ENCODE data around the gene CYP3A5. TPM values are rescaled to one million over a fixed set of nuclear protein-coding genes. Genes with fewer than 3 reads are reported as not detected.
"Not testable (repeated sequence)": the region's sequence is repeated elsewhere in the genome, so short reads cannot be mapped to it uniquely, and the experiment has no call there.

The CYP3A5 gene
- 10 to 100 TPM; 16.1 to 51.2 TPM for polyA plus RNA-seq

GRCh38 chr7:99679400-99680191 lies at the start of gene CYP3A5:
TSS of gene CYP3A5 (minus strand) at chr7:99679996. CDS start at chr7:99679896, 100 bp downstream.
- Histone ChIP-seq H3K27me3 (ENCODE audit: control insufficient read depth in 1 of 2, insufficient read depth in 2 of 2, low read length in 2 of 2) (no peaks in the 10 kb centered on the region), H3K9me3 (ENCODE audit: control insufficient read depth in 2 of 2, insufficient read depth in 1 of 2, low read depth in 1 of 2, low read length in 1 of 2) (no peaks in the 10 kb centered on the region), H3K36me3 (ENCODE audit: control insufficient read depth in 2 of 2, insufficient read depth in 2 of 2, low read length in 1 of 2) (no peaks in the 10 kb centered on the region), H3K4me3 (ENCODE audit: low read depth in 1 of 2, low read length in 2 of 2) (peak within 1 kb of the TSS; percentile 48 to 51), H3K4me1 (ENCODE audit: control insufficient read depth in 2 of 2, insufficient read depth in 2 of 2, low read length in 1 of 2) (peaks cover 0 to 3% of the 10 kb centered on the region in 2 donors), H3K27ac (ENCODE audit: low read depth in 2 of 2, low read length in 1 of 2) (peak within 1 kb of the TSS; percentile 67 to 92)
- 47 to 50% methylated on average over 10 of the region's 10 CpGs for WGBS, 2 donors

- H3K36me3 ChIP-seq (ENCODE audit: control insufficient read depth in 2 of 2, insufficient read depth in 2 of 2, low read length in 1 of 2) = no peaks in the 10 kb centered on the region
- H3K4me3 ChIP-seq (ENCODE audit: low read depth in 1 of 2, low read length in 2 of 2) = no peak overlapping the region
- WGBS, 2 donors = 57 to 72% methylated on average over 2 of the region's 2 CpGs
- H3K27me3 ChIP-seq (ENCODE audit: control insufficient read depth in 1 of 2, insufficient read depth in 2 of 2, low read length in 2 of 2) = no peaks in the 10 kb centered on the region
- no peaks in the 10 kb centered on the region for H3K9me3 ChIP-seq (ENCODE audit: control insufficient read depth in 2 of 2, insufficient read depth in 1 of 2, low read depth in 1 of 2, low read length in 1 of 2)
- H3K4me1 ChIP-seq (ENCODE audit: control insufficient read depth in 2 of 2, insufficient read depth in 2 of 2, low read length in 1 of 2) = peaks cover 0 to 3% of the 10 kb centered on the region in 2 donors
- peak overlapping the region; percentile 58 to 66 for H3K27ac ChIP-seq (ENCODE audit: low read depth in 2 of 2, low read length in 1 of 2)
These were observed 48.8 kb upstream of the CYP3A5 start for GRCh38 chr7:99728615-99729014.

- not testable (repeated sequence) for H3K9me3 ChIP-seq (ENCODE audit: control insufficient read depth in 2 of 2, insufficient read depth in 1 of 2, low read depth in 1 of 2, low read length in 1 of 2); H3K4me3 ChIP-seq (ENCODE audit: low read depth in 1 of 2, low read length in 2 of 2); H3K27me3 ChIP-seq (ENCODE audit: control insufficient read depth in 1 of 2, insufficient read depth in 2 of 2, low read length in 2 of 2); H3K36me3 ChIP-seq (ENCODE audit: control insufficient read depth in 2 of 2, insufficient read depth in 2 of 2, low read length in 1 of 2); H3K4me1 ChIP-seq (ENCODE audit: control insufficient read depth in 2 of 2, insufficient read depth in 2 of 2, low read length in 1 of 2); H3K27ac ChIP-seq (ENCODE audit: low read depth in 2 of 2, low read length in 1 of 2)
- WGBS, 2 donors = 91 to 93% methylated on average over 6 of the region's 6 CpGs
These were observed 43.4 kb upstream of the CYP3A5 start for GRCh38 chr7:99723201-99723600.

GRCh38 chr7:99720800-99721595 lies 41.2 kb upstream of the CYP3A5 start:
- 62 to 73% methylated on average over 5 of the region's 5 CpGs for WGBS, 2 donors
- Histone ChIP-seq H3K4me3 (ENCODE audit: low read depth in 1 of 2, low read length in 2 of 2) (no peak overlapping the region), H3K27me3 (ENCODE audit: control insufficient read depth in 1 of 2, insufficient read depth in 2 of 2, low read length in 2 of 2) (no peaks in the 10 kb centered on the region), H3K36me3 (ENCODE audit: control insufficient read depth in 2 of 2, insufficient read depth in 2 of 2, low read length in 1 of 2) (no peaks in the 10 kb centered on the region), H3K9me3 (ENCODE audit: control insufficient read depth in 2 of 2, insufficient read depth in 1 of 2, low read depth in 1 of 2, low read length in 1 of 2) (no peaks in the 10 kb centered on the region), H3K4me1 (ENCODE audit: control insufficient read depth in 2 of 2, insufficient read depth in 2 of 2, low read length in 1 of 2) (no peaks in the 10 kb centered on the region), H3K27ac (ENCODE audit: low read depth in 2 of 2, low read length in 1 of 2) (no peak overlapping the region)

- Histone ChIP-seq H3K9me3 (ENCODE audit: control insufficient read depth in 2 of 2, insufficient read depth in 1 of 2, low read depth in 1 of 2, low read length in 1 of 2) (no peaks in the 10 kb centered on the region), H3K27ac (ENCODE audit: low read depth in 2 of 2, low read length in 1 of 2) (no peak overlapping the region), H3K27me3 (ENCODE audit: control insufficient read depth in 1 of 2, insufficient read depth in 2 of 2, low read length in 2 of 2) (no peaks in the 10 kb centered on the region), H3K36me3 (ENCODE audit: control insufficient read depth in 2 of 2, insufficient read depth in 2 of 2, low read length in 1 of 2) (no peaks in the 10 kb centered on the region), H3K4me1 (ENCODE audit: control insufficient read depth in 2 of 2, insufficient read depth in 2 of 2, low read length in 1 of 2) (no peaks in the 10 kb centered on the region), H3K4me3 (ENCODE audit: low read depth in 1 of 2, low read length in 2 of 2) (no peak overlapping the region)
- 31 to 32% methylated on average over 4 of the region's 4 CpGs for WGBS, 2 donors
These were observed 40.4 kb upstream of the CYP3A5 start for GRCh38 chr7:99719996-99720769.

- no peak overlapping the region for H3K4me3 ChIP-seq (ENCODE audit: low read depth in 1 of 2, low read length in 2 of 2)
- H3K9me3 ChIP-seq (ENCODE audit: control insufficient read depth in 2 of 2, insufficient read depth in 1 of 2, low read depth in 1 of 2, low read length in 1 of 2) = no peaks in the 10 kb centered on the region
- no peak overlapping the region for H3K27ac ChIP-seq (ENCODE audit: low read depth in 2 of 2, low read length in 1 of 2)
- H3K36me3 ChIP-seq (ENCODE audit: control insufficient read depth in 2 of 2, insufficient read depth in 2 of 2, low read length in 1 of 2) = no peaks in the 10 kb centered on the region
- H3K4me1 ChIP-seq (ENCODE audit: control insufficient read depth in 2 of 2, insufficient read depth in 2 of 2, low read length in 1 of 2) = no peaks in the 10 kb centered on the region
- no peaks in the 10 kb centered on the region for H3K27me3 ChIP-seq (ENCODE audit: control insufficient read depth in 1 of 2, insufficient read depth in 2 of 2, low read length in 2 of 2)
- 73 to 81% methylated on average over 3 of the region's 3 CpGs for WGBS, 2 donors
These were observed 34.3 kb upstream of the CYP3A5 start for GRCh38 chr7:99713995-99714570.

- Histone ChIP-seq H3K27me3 (ENCODE audit: control insufficient read depth in 1 of 2, insufficient read depth in 2 of 2, low read length in 2 of 2) (no peaks in the 10 kb centered on the region), H3K36me3 (ENCODE audit: control insufficient read depth in 2 of 2, insufficient read depth in 2 of 2, low read length in 1 of 2) (no peaks in the 10 kb centered on the region), H3K4me1 (ENCODE audit: control insufficient read depth in 2 of 2, insufficient read depth in 2 of 2, low read length in 1 of 2) (no peaks in the 10 kb centered on the region), H3K4me3 (ENCODE audit: low read depth in 1 of 2, low read length in 2 of 2) (no peak overlapping the region), H3K27ac (ENCODE audit: low read depth in 2 of 2, low read length in 1 of 2) (no peak overlapping the region), H3K9me3 (ENCODE audit: control insufficient read depth in 2 of 2, insufficient read depth in 1 of 2, low read depth in 1 of 2, low read length in 1 of 2) (no peaks in the 10 kb centered on the region)
- 61 to 63% methylated on average over 2 of the region's 2 CpGs for WGBS, 2 donors
These were observed 30.2 kb upstream of the CYP3A5 start for GRCh38 chr7:99709838-99710578.

GRCh38 chr7:99709260-99709659 lies 29.5 kb upstream of the CYP3A5 start:
- H3K27ac ChIP-seq (ENCODE audit: low read depth in 2 of 2, low read length in 1 of 2) = no peak overlapping the region
- no peaks in the 10 kb centered on the region for H3K27me3 ChIP-seq (ENCODE audit: control insufficient read depth in 1 of 2, insufficient read depth in 2 of 2, low read length in 2 of 2)
- no peaks in the 10 kb centered on the region for H3K4me1 ChIP-seq (ENCODE audit: control insufficient read depth in 2 of 2, insufficient read depth in 2 of 2, low read length in 1 of 2)
- no peaks in the 10 kb centered on the region for H3K9me3 ChIP-seq (ENCODE audit: control insufficient read depth in 2 of 2, insufficient read depth in 1 of 2, low read depth in 1 of 2, low read length in 1 of 2)
- H3K36me3 ChIP-seq (ENCODE audit: control insufficient read depth in 2 of 2, insufficient read depth in 2 of 2, low read length in 1 of 2) = no peaks in the 10 kb centered on the region
- 87 to 92% methylated on average over 2 of the region's 2 CpGs for WGBS, 2 donors
- H3K4me3 ChIP-seq (ENCODE audit: low read depth in 1 of 2, low read length in 2 of 2) = no peak overlapping the region
